ENCODE results near the gene DPP10.
"Not testable (repeated sequence)": the region's sequence is repeated elsewhere in the genome, so short reads cannot be mapped to it uniquely, and the experiment has no call there.

The DPP10 gene

GRCh38 chr2:114442510-114442909, at the start of gene DPP10:
TSS of gene DPP10 (plus strand) at chr2:114442641.
- DNase-seq = no peak

- DNase-seq = no peak
Measured at GRCh38 chr2:114400890-114401289, 41.6 kb upstream of the DPP10 start.

GRCh38 chr2:114405247-114406116, 37.0 kb upstream of the DPP10 start:
- DNase-seq = no peak

- no peak for DNase-seq
Measured at GRCh38 chr2:114406347-114406746, 36.1 kb upstream of the DPP10 start.

DNA sequence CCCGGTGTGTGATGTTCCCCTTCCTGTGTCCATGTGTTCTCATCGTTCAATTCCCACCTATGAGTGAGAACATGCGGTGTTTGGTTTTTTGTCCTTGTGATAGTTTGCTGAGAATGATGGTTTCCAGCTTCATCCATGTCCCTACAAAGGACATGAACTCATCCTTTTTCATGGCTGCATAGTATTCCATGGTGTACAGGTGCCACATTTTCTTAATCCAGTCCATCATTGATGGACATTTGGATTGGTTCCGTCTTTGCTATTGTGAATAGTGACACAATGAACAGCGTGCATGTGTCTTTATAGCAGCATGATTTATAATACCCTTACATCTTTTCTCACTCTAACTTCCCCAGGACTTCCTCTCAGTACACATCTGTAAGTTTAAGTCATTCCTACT, 35.1 kb upstream of the DPP10 start:
- DNase-seq = not testable (repeated sequence)

- DNase-seq = no peak
Measured at GRCh38 chr2:114421781-114422180, 20.7 kb upstream of the DPP10 start.

DNA sequence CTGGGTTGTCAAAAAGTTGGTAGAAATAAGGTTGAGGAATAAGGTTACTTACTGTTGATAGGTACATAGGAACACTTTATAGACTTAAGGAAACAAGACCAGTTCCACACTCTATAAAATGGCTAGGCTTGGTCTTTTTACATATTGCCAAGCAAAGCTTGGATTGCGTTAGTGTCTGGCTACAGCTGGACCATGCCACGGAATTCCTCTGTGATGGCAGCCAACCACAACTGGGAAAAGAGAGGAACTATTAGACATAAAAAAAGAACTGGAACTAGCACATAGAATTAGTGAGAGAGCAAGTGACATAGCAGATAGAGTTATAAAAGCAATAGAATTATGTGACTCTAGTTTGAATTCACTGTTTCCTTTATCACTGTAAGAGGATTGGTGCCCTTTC, 17.7 kb upstream of the DPP10 start:
- DNase-seq = no peak

- DNase-seq = no peak
Measured at GRCh38 chr2:114426756-114427155, 15.7 kb upstream of the DPP10 start.

DNA sequence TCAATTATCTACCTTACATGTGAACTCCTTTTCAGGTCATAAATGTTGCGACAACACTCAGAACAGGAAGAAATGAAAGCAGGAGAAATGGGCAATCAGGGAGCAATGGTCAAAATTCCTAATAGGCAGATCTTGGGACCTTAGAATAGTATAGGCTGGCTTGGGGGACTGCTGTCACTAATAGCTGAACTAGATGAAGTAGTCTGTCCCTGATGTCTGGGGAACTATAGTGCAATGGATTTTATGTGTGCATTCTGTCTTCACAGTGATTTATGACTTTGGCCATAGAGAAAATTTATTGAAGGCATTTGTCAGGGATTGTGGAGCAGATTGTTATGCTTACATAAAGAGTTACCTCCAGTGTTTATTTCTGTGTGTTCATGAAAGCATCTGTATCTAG, 6.1 kb upstream of the DPP10 start:
- DNase-seq = no peak

DNA sequence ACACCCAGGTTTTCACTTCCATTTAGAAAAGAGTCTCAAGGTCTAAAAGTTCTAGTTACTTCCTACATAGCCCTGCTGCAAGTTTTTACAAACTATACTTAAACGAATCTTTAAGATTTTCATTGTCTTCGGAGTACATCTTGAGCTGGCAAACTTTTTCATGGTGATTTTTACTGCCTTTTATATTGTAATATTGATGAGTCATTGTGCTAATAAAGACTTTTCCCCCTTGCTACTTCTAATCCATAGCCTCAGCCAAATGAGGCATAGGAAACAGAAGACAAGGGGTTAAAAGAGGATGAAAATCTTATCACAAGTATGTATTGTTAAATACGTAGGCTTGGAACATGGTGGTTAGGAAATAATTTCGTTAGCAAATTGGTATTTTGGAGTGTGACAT, 4.1 kb downstream of the DPP10 start:
- no peak for DNase-seq

DNA sequence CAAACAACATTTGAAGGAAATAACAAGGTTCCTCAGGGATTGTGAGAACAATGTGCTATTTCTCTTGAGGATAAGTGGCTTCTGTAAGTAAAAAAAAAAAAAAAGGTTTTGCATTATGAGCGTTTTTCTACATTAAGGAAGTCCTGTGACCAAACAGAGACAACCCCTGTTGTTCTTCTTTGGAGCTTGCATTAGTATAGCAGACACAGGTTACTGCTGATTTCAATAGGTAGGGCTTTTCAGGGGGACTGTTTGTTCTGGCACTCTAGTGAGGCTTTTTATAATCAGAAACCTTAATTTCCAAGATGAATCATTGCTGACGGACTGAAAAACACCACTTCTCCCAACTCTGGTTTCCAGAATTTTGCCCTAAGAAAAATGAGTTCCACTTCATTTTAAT, 8.2 kb downstream of the DPP10 start:
- no peak for DNase-seq

DNA sequence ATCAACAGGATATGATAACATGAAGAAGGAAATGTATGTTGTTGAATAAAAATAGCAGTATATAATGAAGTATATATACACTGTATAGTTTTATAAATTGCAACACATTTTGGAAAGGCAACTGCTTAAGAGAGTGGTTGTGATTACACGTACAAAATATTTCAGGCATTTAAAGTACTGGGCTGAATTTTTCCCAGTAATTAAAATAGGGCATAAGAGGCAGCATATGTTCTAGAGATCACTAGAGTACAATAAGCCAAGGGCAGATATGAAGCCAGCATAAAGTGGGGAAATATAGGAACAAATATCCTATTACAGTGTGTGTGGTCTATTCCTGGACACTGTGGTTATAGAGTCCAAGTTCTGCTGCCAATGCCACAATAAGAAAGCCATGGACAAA, 14.1 kb downstream of the DPP10 start:
- DNase-seq = no peak

DNA sequence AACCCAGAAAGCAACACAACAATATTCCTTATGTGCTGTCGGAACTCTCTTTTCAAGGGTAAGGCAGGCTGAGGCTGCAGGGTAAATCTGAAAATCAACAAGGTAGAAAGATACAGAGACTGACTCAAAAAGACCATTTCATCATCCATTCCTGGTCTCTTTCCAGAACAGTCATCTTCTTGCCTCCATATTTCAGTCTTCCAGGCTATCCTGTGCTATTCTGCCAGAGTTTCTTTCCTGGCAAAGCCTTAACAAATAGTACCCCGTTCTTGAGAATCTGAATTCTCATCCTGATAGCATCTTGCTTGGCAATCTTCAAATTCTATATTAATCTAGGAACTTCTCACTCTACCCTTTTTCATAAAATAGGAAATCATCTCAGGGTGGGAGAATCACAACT, 15.5 kb downstream of the DPP10 start:
- no peak for DNase-seq

GRCh38 chr2:114461116-114461515, 18.7 kb downstream of the DPP10 start:
- DNase-seq = no peak

- no peak for DNase-seq
Measured at GRCh38 chr2:114464961-114465706, 22.7 kb downstream of the DPP10 start.

DNA sequence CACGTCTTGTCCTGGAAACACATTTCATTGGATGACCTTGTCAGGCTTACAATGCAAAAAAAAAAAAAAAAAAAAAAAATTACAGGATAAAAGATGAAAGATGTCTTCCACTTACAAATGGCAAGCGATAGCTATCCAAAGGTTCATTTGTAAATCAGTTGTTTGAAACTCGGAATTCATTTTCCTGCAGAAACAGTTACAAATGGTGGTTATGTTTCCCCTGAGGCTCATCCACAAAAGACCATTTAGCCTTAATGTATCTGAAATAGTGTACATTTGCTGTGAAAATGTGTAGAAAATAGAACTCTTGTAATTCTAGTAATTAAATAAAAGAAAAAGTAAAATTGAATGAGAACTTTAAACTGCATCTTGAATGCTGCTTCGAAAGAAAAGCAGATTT, 25.9 kb downstream of the DPP10 start:
- no peak for DNase-seq

DNA sequence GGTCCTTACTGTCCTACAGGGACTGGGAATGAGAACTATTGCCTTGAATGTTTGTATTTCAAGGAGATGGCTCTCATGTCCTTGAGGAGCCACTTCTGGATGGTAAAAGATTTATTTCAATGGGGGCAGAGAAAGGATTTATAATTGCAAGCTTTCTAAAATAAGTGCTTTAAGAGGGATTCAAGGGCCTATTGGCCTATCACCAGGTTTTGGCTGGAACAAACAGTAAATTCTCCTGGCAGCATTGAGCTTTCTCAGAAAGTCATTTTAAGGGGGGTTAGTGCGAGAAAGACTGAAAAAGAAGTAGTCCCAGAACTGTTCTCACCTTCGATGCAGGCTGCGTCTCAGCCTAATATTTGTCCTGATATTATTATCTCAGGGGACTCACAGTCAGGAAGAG, 29.8 kb downstream of the DPP10 start:
- DNase-seq = no peak

- DNase-seq = no peak
Measured at GRCh38 chr2:114472726-114473125, 30.3 kb downstream of the DPP10 start.

GRCh38 chr2:114488841-114489530, 46.5 kb downstream of the DPP10 start:
- DNase-seq = no peak

DNA sequence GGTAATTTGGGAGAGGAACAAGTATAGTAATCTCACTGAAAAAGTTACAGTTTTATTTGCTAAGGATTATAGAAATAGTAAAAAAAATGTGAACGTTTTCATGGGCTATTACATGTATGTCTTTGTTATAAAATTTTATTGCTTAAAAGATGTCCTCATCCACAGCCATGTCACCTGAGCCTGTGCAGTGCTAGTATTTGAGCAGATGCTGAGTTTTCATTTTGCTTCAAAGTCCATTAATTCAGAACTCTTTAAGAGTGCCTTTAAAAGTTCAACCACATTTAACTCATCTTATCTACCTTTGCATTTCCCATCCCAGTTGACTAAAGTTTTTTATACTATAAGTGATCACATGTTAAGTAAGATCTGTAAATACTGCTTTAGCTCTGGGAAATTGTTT, 52.6 kb downstream of the DPP10 start:
- no peak for DNase-seq

DNA sequence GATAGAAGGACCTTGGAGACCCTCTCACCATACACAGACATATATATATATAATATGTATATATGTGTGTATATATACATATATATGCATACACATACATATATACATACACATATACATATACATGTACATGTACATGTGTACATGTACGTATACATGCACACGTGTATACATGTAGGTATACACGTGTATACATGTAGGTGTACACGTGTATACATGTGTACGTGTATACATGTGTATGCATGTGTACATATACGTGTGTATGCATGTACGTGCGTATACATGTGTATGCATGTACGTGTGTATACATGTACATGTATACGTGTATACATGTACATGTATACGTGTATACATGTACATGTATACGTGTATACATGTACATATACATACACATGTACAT, 54.5 kb downstream of the DPP10 start:
- no peak for DNase-seq

- DNase-seq = no peak
Measured at GRCh38 chr2:114499101-114499500, 56.7 kb downstream of the DPP10 start.

- DNase-seq = no peak
Measured at GRCh38 chr2:114507744-114508143, 65.3 kb downstream of the DPP10 start.

GRCh38 chr2:114515882-114516281, 73.4 kb downstream of the DPP10 start:
- DNase-seq = no peak

Measured in COR-L47 (cell line).